Mucosa of gallbladder (tissue), 1 donor: ENCODE results near the gene BRIX1. TPM values are rescaled to one million over a fixed set of nuclear protein-coding genes. Genes with fewer than 3 reads are reported as not detected.
"Not testable (repeated sequence)": the region's sequence is repeated elsewhere in the genome, so short reads cannot be mapped to it uniquely, and the experiment has no call there.

ENCODE experiments used
- DNase-seq: peaks from one replicate; pipeline ENCODE4 v3.0.0-alpha.2; 2020; ENCODE audit warnings: low spot score
- total RNA-seq: library from RNA; stranded (reverse); gene quantifications from one replicate; pipeline ENCODE4 v1.2.1, GENCODE V29; 2021
- donor health status: DM: no; HTN: no; CAD: no.

BRIX1 gene
- total RNA-seq, 1 donor from 2014 or later = 11.6 TPM

DNA sequence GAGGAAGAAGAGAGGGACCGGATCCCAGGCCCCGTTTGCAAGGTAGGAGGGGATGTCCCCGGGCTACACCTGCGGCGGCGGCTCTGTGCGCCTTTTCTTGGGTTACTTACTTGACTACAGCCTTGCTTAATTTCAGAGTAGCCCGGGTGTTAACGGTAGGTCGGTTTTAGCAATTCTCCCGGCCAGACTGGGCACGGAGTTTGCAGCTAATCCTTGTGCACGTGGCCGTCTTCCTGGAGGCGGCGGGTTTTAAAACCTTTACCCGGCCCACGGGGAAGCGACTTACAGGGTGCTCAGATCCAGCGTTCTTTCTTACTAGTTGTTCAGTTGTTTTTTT is 313 bp downstream of the BRIX1 start:
- no peak for DNase-seq

DNA sequence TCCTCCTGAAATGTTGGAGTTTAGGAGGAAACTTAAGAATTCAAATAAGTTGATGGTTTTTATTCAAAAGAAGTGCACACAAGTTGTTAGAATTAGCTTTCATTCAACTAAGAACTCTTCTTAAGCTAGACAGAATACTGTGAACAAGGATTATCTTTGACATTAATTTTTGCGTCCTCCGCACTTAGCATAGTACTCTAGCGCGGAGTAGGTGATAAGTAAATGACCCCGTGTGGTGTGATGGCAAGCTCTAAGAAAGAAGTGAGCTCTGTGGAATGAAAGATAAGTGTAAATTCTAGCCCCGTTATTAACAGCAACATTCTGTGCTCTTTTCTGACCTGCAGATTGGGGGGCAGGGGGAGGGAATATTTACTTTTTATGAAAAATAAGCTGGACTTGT is 1.0 kb downstream of the BRIX1 start:
- no peak for DNase-seq

DNA sequence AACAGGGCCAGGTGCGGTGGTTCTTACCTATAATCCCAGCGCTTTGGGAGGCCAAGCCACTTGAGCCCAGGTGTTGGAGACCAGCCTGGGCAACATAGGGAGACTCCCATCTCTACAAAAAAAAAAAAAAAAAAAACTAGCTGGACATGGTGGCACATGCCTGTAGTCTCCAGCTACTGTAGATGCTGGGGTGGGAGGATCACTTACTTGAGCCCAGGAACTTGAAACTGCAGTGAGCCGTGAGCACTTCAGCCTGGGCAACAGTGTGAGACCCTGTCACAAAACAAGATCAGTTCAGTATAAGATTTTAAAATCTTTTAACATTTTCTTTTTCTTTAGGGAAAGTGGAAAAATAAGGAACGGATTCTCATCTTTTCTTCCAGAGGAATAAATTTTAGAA is 2.5 kb downstream of the BRIX1 start:
- no peak for DNase-seq

DNA sequence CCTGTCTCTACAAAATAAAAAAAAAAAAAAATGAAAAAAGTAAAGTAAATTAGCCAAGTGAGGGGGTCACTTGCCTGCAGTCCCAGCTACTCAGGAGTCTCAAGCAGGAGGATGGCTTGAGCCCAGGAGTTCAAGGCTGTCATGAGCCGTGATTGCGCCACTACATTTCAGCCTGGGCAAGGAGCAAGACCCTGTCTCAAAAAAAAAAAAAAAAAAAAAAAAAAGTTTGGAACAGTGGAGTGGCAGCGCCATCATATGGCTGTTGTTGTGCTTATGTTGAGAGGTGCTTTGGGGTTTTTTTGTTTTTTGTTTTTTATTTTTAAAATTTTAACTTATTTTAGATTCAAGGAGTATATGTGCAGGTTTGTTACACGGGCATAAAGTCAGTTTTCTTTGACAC is 3.6 kb downstream of the BRIX1 start:
- no peak for DNase-seq

DNA sequence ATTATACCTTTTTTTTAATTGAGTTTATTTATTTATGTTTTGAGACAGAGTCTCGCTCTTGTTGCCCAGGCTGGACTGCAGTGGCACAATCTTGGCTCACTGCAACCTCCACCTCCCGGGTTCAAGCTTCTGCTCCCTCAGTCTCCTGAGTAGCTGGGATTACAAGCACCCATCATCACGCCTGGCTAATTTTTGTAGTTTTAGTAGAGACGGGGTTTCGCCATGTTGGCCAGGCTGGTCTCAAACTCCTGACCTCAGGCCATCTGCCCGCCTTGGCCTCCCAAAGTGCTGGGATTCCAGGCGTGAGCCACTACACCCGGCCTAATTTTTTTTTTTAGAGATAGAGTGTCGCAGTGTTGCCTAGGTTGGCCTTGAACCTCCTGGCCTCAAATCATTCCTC is 7.7 kb downstream of the BRIX1 start:
- DNase-seq = not testable (repeated sequence)

DNA sequence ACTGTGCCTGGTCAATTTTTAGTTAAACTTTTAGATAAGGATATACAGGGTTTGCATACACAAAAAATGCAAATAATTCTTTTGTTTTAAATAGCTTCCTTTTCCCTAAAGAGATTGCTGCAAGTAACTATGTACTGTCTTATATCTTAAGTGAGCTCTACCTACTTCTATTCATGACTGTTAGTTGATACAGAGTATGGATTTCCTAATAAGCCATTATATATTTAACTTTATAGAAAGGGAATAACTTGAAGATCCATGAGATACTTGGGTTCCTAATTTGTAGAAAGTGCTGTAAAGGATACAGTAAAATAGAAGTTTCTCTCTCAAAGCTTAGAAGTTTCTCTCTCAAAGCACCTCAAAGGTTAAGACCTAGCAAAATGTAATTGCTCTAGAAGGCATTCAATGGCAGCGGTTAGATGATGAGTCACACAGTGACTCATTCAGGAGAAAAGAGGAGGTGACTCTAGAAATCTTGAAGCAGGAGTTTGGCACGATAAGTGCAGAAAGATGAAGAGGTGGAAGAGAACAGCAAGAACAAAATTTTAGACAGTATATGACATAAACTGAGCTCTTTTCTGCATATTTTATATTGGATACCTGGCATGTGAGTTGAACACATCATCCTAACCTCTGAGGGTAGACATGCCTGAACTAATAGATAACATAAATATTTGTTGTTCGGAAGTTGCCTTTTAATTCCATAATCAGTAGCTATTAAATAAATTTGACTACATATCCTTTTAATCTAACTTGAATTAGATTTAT is 8.4 kb downstream of the BRIX1 start:
- DNase-seq = peak; percentile 24

DNA sequence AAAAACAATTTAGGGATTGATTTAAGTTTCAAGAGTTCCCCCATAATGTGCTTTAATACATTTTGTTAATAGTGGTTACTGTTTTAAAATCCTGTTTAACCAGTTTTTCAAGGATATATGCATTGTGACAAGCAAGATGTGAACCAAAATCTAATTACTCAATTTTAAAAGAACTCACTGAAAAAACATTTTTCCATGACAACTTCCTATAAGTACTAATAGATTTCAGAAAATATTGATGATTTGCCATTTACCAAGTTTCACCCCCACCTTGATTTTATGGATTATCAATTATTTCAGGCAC is 8.9 kb downstream of the BRIX1 start:
- DNase-seq = no peak

DNA sequence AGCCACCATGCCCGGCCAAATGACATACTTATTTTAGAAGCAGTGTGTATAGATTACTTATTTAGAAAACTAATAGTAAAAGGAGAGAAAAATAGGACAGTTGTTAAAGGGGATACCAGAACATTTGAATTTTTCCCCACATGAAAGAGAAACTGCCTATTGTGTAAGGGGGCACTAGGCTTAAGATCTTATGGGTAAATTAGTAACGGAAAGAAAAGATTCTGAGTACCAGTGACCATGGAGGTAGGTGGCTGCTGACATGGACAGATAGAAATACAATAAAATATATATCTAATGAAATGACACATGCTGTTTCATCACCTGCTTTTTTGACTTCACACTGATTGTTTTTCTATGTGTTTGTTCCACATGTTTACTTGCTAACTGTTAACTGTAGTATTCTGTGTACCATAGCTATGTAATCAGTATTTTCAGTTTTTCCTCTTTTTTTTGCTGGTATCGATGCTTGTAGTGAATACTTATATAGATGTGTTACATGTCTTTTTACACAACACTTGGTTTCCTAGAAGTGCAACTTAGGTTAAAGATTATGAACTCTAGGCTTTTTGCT is 10.9 kb downstream of the BRIX1 start:
- no peak for DNase-seq

DNA sequence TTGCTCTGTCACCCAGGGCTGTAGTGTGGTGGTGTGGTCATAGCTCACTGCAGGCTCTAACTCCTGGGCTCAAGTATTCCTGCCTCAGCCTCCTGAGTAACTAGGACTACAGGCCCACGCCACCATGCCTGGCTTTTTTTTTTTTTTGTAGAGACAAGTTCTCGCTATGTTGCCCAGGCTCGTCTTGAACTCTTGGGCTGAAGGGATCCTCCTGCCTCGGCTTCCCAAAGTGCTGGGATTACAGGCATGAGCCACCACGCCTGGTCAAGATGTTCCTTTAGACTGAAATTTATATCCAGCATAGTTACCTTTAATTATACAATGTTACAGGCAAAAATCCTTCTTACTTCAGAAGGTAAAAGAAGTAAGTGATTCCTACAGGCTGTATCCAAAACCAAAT is 12.3 kb downstream of the BRIX1 start:
- no peak for DNase-seq

DNA sequence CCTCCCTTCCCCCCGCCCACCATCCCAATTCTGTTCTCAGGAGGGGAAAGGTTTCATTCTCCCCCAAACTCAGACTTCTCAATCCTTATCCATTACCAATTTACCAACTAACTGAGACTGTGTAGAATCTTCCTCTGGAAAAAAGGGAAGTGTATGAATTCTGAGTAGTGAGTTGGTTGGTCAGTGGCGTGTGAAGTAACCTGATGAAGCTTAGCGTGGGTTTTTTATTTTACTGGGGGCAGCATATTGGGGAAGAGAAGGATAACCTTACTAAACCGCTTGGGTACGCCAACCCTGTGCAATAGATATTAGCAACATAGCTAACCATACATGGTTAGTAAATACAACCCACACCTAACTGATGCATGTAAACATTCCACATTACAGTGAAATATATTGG is 12.8 kb downstream of the BRIX1 start:
- DNase-seq = no peak

DNA sequence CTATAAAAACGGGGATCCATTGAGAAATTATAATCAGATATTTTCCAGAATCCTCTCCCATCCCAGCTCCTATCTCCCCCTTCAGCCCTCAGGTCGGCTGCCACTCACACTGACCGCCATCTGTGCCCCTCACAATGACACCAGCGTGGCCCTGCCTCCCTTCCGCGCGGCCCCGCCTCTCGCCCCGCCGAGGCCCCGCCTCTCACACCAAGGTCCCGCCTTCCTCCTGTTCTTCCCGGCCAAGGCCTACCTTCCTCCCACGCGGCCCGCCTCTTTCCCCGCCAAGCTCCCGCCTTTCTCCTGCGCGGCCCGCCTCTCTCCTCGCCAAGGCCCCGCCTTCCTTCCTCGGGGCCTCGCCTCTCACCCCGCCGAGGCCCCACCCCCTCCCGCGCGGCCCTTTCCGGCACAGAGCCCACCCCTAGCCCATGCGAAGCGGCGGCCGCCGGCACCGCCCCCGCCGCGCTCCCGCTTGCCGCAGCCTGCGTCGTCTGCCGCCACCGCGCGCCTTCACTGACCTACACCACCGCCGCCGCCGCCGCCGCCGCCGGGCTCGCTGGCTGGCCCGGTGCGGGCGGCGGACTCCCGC is 13.7 kb downstream of the BRIX1 start, which contains the start of gene DNAJC21:
TSS of gene DNAJC21 (plus strand) at position 426 of the 586 bp plus-strand sequence. CDS start 261 bp downstream, outside the sequence.
- DNase-seq = peak; percentile 97

DNA sequence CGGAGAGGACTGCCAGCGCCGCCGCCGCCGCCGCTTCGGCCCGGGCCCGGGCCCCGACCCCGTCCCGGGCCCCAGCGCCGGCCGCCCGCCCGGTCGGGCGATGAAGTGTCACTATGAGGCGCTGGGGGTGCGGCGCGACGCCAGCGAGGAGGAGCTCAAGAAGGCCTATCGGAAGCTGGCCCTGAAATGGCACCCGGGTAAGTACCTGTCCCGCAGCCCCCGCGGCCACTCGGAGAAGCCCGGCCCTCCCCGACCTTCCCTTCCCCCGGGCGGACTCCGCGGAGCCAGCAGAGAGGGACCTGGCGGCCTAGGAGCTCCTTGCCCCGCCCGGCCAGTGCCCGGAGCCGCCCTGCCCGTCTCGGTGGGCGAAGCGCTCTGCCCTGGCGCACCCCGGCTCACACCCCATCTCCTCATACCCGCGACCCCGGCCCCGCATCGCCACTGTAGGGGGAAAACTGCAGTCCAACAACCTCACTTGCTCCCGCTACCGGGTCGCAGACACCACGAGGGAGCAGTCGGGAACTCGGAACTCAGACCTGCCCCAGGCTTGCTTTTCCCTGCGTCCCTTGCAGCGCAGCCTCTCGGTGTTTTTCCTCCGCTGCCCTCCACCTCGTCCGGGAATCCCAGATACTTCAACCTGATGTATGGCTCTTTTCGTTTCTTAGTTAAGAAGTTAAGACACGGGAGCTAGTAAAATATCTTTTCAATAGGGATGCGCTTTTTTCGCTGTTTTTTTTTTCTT is 14.4 kb downstream of the BRIX1 start:
- DNase-seq = peak; percentile 85

DNA sequence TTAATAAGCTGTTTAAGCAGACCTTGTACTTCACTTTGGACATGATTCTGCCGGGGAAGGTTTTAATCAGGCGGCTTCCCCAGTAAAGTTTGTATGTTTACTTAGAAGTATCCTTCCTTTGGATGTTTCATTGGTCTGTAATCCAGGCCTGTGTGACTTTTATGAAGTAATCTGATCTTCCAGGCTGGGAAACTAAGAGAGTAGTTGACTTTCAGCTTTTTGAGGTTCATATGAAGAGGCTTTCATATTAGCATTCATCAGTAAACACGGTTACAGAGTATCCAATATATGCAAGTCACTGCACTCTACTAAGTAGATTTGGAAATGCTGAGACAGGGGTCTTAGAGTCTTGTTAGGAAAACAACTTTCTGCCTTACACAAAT is 14.9 kb downstream of the BRIX1 start:
- DNase-seq = no peak

DNA sequence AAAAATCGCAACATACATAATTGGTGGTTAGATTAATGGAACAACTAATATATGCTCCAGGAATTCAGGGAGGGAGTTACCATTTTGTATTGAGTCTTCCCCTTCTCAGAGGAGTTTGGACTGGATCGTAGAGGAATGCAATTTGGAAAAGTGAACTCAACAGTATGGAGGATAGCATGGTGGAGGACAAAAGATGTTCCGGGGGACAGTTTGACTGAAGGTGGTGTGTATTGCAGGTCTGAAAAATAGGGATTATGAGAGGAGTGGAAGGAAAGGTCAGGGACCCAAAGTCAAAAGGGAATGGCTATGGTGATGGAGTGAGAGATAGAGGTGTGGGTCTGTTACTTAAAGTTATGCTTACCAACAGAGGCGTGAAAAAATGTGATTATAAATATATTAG is 15.4 kb downstream of the BRIX1 start:
- DNase-seq = no peak

DNA sequence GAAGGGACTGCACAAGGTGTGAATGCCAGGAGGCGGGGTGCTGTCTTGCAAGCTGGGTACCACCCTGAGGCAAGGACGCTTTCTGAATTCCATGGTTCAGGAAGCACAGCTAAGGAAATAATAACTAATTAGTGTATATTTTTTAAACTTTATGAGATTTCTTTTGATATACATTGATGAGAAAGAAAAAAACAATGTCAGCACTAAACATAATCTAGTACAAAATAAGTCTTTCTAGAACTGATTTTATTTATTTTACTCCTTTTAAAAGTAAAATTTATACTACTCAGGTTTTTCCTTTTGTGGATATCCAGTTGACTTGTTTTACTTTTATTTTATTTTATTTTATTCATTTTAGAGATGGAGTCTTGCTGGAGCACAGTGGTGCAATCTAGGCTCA is 17.4 kb downstream of the BRIX1 start:
- DNase-seq = no peak

DNA sequence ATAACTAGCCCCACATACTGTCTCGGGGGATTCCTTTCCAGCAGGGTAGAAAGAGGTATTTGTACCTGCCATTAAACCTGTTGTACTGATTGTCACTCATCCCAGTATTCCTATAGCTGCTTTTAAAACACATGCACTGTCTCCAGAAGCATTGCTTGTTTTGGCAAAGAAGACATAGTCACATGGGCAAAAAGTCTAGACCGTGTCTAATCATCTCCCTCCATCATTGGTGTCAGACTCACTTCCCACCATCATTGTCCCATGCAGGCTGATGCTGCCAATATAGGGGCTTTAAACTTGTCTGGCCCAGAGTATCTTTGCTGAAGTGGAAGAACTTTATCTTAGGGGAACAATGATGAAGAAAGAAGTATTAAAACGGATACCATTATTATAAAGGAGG is 26.4 kb downstream of the BRIX1 start:
- DNase-seq = no peak

DNA sequence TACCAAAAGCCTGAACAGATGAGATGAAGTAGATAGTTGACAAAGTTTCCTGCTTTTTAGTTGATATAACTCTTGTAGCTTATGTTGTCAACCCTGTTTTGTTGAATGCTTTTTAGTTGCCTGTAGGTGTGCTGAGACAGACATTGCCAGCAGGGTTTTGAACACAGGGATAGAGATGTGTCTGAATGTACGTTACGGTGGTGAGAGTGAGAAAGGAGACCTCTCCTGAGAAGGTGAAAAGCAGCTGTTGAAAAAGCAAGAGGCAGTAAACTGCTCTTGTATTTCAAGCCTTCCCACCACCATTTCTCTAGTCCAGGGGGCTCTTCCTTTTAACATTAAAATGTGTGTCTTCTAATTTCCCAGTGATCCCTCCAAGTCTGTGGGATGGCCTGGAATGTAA is 28.5 kb downstream of the BRIX1 start:
- no peak for DNase-seq

DNA sequence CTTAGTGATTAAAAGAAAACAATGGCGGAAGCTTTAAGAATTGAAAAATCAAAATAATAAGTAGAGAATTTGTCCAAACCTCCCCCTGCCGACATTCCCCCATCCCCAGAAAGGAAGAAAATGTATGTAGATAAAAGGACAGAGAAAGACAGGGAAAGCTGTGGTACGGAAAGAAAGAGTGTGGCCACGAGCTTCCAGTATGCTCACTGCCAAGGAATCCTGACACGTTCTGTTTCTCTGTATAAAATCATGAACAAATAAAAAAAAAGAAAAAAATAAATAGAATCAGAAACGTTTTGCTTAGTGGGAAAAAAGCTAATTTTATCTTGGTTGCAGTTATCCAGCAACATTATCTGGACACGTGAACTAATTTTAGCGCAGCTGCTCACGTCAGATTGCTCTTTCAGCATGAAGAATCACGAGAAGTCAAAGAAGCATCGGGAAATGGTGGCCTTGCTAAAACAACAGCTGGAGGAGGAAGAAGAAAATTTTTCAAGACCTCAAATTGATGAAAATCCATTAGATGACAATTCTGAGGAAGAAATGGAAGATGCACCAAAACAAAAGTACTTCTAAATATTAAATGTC is 29.0 kb downstream of the BRIX1 start:
- DNase-seq = no peak

DNA sequence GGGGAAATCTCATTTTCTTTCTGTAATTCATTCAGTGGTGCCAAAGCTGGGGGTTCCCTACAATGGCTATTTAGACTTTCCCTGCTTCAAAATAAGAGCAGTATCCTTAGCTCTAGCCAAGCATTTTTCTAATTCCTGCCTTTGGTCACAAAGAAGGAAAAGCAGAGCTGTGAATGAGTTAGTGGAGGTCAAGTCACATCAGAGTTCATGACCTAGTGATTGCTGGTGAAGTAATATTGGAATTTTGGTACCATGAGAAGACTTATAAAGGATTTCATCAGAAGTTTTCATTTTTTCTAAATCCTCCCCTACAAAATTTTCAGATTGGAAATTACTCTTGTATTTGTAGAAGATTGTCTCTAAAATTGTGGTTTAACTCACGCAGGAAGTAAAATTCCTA is 41.8 kb downstream of the BRIX1 start:
- no peak for DNase-seq

DNA sequence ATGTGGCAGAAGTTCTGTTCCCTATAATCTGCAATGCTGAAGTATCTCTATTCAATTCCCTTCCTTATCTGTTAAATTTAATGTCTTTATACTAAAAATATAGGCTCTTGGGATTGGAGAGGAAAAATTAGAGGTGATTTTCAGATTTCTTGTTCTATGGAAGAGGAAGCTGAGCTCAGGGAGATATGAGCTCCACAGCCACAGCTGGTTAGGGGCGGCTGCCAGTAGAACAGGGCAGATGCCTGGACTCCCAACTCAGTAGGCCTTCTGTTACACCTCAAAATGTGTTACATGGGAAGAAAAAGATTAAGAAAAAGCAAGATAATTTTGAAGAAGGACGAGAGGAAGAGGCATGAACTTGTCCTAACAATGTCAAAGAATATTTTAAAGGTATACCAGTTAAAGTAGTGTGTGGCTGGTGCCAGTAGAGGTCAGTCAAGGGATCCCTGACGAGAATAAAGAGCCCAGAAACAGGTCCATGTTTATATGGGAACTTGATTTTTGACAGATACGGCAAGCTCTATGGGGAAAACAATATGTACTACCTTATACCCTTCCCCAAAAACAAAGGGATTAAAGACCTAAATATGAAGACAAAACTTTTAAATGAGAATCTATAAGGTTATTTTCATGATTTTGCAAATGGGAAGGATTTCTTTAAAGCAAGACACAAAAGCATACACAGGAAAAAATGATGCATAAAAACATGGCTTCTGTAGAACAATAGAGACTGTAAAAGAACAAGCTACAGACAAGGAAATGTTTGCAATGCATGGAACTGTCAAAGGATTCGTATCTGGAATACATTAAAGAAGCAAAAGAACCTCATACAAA is 42.6 kb downstream of the BRIX1 start:
- no peak for DNase-seq

DNA sequence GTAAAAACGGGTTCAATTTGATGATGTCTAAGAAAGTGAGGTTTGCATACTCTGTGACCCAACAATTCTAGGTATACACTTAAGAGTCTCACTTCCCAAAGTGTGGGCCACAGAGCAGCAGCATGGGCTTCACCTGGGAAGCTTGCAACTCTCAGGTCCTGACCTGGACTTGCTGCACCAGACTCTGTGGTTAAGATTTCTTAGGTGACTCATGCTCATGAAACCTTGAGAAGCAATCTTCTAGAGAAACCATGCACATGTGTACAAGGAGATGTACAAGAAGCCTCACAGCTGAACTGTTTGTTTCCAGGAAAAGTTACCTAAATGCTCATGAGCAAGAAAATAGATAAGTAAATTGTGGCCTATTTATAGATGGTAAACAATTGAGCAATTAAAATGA is 43.8 kb downstream of the BRIX1 start:
- DNase-seq = no peak

DNA sequence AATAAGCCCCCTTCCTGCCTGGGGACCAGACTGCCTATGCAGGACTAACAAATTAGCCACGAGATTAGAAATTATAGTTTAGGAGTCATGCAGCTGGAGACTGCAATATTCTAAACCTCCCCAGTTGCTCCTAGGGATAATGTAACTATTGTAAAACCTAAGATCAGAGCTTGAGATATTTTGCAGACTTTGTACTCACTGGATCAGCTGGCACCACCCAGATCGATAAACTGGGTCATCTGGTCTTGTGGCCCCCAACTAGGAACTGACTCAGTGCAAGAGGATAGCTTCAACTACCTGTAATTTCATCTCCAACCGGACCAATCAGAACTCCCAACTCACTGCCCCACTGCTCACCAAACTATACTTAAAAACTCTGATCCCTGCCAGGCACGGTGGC is 52.0 kb downstream of the BRIX1 start:
- DNase-seq = peak; percentile 21
